Activated CD4-positive, alpha-beta T cell treated with anti-CD3 and anti-CD28 coated beads, Interleukin-2, amount 10 ng/mL, durations not matched to agents 7 days and 5 days (primary cell): ENCODE data around the gene TRH. TPM values are rescaled to one million over a fixed set of nuclear protein-coding genes. Genes with fewer than 3 reads are reported as not detected.
"Not testable (repeated sequence)": the region's sequence is repeated elsewhere in the genome, so short reads cannot be mapped to it uniquely, and the experiment has no call there.

Experiments used
- CTCF ChIA-PET: fragments of 350-600 bp; sonication (Branson Sonifier 250); formaldehyde crosslinking; loops from one replicate; lab custom pipeline; 2021; ENCODE audit warnings: antibody characterized with exemption; lab: Charles Lee
- POLR2A ChIA-PET: fragments of 350-600 bp; sonication (Branson Sonifier 250); formaldehyde crosslinking; loops from one replicate; lab custom pipeline; 2021; ENCODE audit warnings: antibody characterized with exemption; lab: Charles Lee
- DNase-seq: peaks from one replicate; pipeline ENCODE4 v3.0.0-alpha.2; 2020
- H3K27ac Mint-ChIP-seq: one replicate; pipeline ENCODE4 v1.8.0; 2021; ENCODE audit warnings: mild to moderate bottlenecking, moderate library complexity, mixed read lengths
- H3K27me3 Mint-ChIP-seq: one replicate; pipeline ENCODE4 v1.8.0; 2021; ENCODE audit warnings: mixed read lengths
- H3K36me3 Mint-ChIP-seq: one replicate; pipeline ENCODE4 v1.8.0; 2021; ENCODE audit warnings: low read depth, mixed read lengths
- H3K4me1 Mint-ChIP-seq: one replicate; pipeline ENCODE4 v1.8.0; 2021; ENCODE audit warnings: mixed read lengths
- H3K4me3 Mint-ChIP-seq: one replicate; pipeline ENCODE4 v1.8.0; 2021; ENCODE audit warnings: mild to moderate bottlenecking, moderate library complexity, mixed read lengths
- H3K9me3 Mint-ChIP-seq: one replicate; pipeline ENCODE4 v1.8.0; 2021; ENCODE audit warnings: mixed read lengths
- total RNA-seq, 2 experiments: library from RNA; stranded (reverse); gene quantifications; one replicate each; pipeline ENCODE4 v1.2.3, GENCODE V29; 2021

The TRH gene
- total RNA-seq, 2 experiments from 2014 or later, result not detected

GRCh38 chr3:129989414-129989813, 14.9 kb downstream of the TRH start:
- H3K4me1 Mint-ChIP-seq, result no peaks in the 10 kb centered on the region
- no peaks in the 10 kb centered on the region for H3K9me3 Mint-ChIP-seq
- ChIA-PET CTCF (interaction anchor here (0.6 kb wide), 1 partner anchor 148 kb away, joined by 3 read pairs; no protein-coding TSS in a partner anchor), POLR2A (no interaction called here)
- no peak overlapping the region for H3K4me3 Mint-ChIP-seq
- no peaks in the 10 kb centered on the region for H3K36me3 Mint-ChIP-seq
- peaks cover 2% of the 10 kb centered on the region for H3K27me3 Mint-ChIP-seq
- no peak overlapping the region for H3K27ac Mint-ChIP-seq
- no peak for DNase-seq

GRCh38 chr3:129992781-129993180, 18.3 kb downstream of the TRH start:
- CTCF ChIA-PET, result interaction anchor here (1.3 to 1.9 kb wide), 2 partner anchors 10 to 50 kb away, joined by 4 to 7 read pairs; no protein-coding TSS in a partner anchor
- H3K4me1 Mint-ChIP-seq, result no peaks in the 10 kb centered on the region

GRCh38 chr3:129994883-129995559, 20.5 kb downstream of the TRH start:
- H3K27me3 Mint-ChIP-seq, result peaks cover 14% of the 10 kb centered on the region
- no peak overlapping the region for H3K27ac Mint-ChIP-seq
- POLR2A ChIA-PET, result no interaction called here
- H3K36me3 Mint-ChIP-seq, result no peaks in the 10 kb centered on the region
- H3K4me1 Mint-ChIP-seq, result no peaks in the 10 kb centered on the region
- H3K4me3 Mint-ChIP-seq, result no peak overlapping the region
- CTCF ChIA-PET, result no interaction called here
- no peak for DNase-seq
- H3K9me3 Mint-ChIP-seq, result no peaks in the 10 kb centered on the region

More at GRCh38 chr3:129992781-129993180, 18.3 kb downstream of the TRH start:
- Mint-ChIP-seq H3K4me3 (no peak overlapping the region), H3K27me3 (peaks cover 13% of the 10 kb centered on the region), H3K9me3 (no peaks in the 10 kb centered on the region), H3K36me3 (no peaks in the 10 kb centered on the region), H3K27ac (no peak overlapping the region)
- POLR2A ChIA-PET, result no interaction called here
- DNase-seq, result no peak

- Mint-ChIP-seq H3K36me3 (no peaks in the 10 kb centered on the region), H3K4me3 (no peak overlapping the region), H3K27ac (no peak overlapping the region), H3K27me3 (peaks cover 22% of the 10 kb centered on the region), H3K4me1 (no peaks in the 10 kb centered on the region), H3K9me3 (no peaks in the 10 kb centered on the region)
- ChIA-PET POLR2A (no interaction called here), CTCF (interaction anchor here (1.1 kb wide), 1 partner anchor 41 kb away, joined by 3 read pairs; no protein-coding TSS in a partner anchor)
- no peak for DNase-seq
Observed at GRCh38 chr3:129996073-129996472, 21.6 kb downstream of the TRH start.

- H3K9me3 Mint-ChIP-seq, POLR2A ChIA-PET, DNase-seq, H3K4me1 Mint-ChIP-seq, H3K4me3 Mint-ChIP-seq, H3K36me3 Mint-ChIP-seq, CTCF ChIA-PET, H3K27ac Mint-ChIP-seq: not testable (repeated sequence)
- H3K27me3 Mint-ChIP-seq, result peaks cover 37% of the 10 kb centered on the region
Observed at GRCh38 chr3:129999176-129999575, 24.7 kb downstream of the TRH start.

DNA sequence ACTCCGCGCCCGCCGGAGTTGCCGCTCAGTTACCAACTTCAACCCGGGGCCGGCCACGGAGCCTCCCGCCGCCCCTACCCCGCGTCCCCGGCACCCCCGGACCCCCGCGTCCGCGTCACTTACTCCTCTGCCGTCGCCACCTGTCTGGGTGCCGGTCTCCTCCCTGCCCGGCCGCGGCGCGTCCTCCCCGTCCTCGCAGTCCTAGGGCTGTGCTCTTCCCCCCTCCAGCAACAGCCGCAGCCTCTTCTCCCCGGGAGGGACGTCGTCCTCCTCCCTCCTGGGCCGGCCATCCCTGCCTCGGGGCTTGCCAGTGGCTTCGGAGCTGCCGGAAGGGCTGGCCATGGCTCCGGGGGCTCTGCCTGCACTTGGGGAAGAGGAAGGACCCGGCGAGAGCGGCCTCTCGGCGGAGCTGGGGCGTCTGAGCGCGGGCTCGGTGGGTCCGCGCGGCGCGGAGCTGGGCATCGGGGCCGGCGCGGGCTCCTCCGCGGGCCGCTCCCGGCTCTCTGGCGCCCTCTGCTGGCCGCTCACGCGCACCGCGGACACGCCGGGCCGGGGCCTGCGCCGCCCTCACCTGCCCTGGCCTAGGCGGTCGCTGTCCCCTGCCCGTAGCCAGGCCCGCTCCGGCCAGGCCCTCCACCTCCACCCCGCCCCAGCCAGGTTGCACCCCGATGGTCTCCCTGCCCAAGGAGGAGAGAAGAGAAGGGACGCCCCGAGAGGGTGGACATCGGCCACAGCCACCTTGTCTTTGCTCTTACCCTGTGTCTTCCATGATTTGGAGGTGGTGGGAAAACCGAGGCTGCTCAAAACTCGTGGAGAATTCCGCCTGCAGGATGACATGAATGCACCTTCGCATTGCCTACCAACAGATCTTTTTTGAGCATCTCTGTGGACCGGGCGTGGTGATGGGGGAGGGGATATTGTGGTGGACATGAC, 28.4 kb downstream of the TRH start:
- DNase-seq, result peak; percentile 53
- POLR2A ChIA-PET, H3K4me1 Mint-ChIP-seq, H3K27ac Mint-ChIP-seq, H3K9me3 Mint-ChIP-seq, H3K36me3 Mint-ChIP-seq: not testable (repeated sequence)
- Mint-ChIP-seq H3K27me3 (peaks cover 38% of the 10 kb centered on the region), H3K4me3 (peak overlapping the region; percentile 34)
- CTCF ChIA-PET, result interaction anchor here (0.6 to 1.6 kb wide), 4 partner anchors 9 to 95 kb away, joined by 3 to 7 read pairs (median 4); no protein-coding TSS in a partner anchor

DNA sequence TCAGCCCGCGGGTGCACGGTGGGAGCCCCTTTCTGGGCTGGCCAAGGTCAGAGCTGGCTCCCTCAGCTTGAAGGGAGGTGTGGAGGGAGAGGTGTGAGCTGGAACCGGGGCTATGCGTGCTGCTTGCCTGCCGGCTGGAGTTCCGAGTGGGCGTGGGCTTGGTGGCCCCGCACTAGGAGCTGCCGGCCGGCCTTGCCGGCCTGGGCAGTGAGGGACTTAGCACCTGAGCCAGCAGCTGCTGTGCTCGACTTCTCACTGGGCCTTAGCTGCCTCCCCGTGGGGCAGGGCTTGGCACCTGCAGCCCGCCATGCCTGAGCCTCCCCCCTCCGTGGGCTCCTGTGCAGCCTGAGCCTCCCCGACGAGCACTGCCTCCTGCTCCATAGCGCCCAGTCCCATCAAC, 36.0 kb downstream of the TRH start:
- Mint-ChIP-seq H3K9me3 (no peaks in the 10 kb centered on the region), H3K27ac (no peak overlapping the region), H3K27me3 (peaks cover 9% of the 10 kb centered on the region), H3K36me3 (no peaks in the 10 kb centered on the region), H3K4me3 (no peak overlapping the region), H3K4me1 (no peaks in the 10 kb centered on the region)
- no peak for DNase-seq
- POLR2A ChIA-PET, result no interaction called here
- CTCF ChIA-PET, result no interaction called here

DNA sequence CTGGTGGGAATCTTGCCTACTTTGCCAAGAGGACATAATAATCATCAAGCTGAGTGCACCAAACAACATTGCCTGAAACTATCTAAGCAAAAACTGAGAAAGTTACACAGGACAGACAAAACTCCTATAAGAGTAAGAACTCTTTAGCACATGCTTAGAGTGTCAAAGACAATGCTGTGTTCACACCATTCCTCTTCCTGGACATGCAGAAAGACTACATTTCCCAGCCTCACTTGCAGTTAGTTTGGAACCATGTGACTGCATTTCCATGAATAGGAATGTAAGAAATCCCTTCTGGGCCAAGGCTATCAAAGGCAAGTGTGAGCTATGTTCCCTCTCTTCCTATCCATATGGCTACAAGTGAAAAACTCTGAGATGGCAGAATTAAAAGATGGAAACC, 37.6 kb downstream of the TRH start:
- CTCF ChIA-PET, H3K27me3 Mint-ChIP-seq, H3K27ac Mint-ChIP-seq, POLR2A ChIA-PET, H3K4me3 Mint-ChIP-seq, H3K36me3 Mint-ChIP-seq, H3K9me3 Mint-ChIP-seq, H3K4me1 Mint-ChIP-seq, DNase-seq: not testable (repeated sequence)

GRCh38 chr3:130013246-130013645, 38.7 kb downstream of the TRH start:
- DNase-seq, H3K36me3 Mint-ChIP-seq, POLR2A ChIA-PET, H3K4me1 Mint-ChIP-seq, CTCF ChIA-PET, H3K4me3 Mint-ChIP-seq, H3K27ac Mint-ChIP-seq, H3K27me3 Mint-ChIP-seq, H3K9me3 Mint-ChIP-seq: not testable (repeated sequence)

GRCh38 chr3:130014526-130014925, 40.0 kb downstream of the TRH start:
- Mint-ChIP-seq H3K4me3 (no peak overlapping the region), H3K4me1 (no peaks in the 10 kb centered on the region), H3K27me3 (no peaks in the 10 kb centered on the region), H3K9me3 (no peaks in the 10 kb centered on the region), H3K27ac (no peak overlapping the region), H3K36me3 (no peaks in the 10 kb centered on the region)
- ChIA-PET CTCF (no interaction called here), POLR2A (no interaction called here)
- DNase-seq, result no peak

DNA sequence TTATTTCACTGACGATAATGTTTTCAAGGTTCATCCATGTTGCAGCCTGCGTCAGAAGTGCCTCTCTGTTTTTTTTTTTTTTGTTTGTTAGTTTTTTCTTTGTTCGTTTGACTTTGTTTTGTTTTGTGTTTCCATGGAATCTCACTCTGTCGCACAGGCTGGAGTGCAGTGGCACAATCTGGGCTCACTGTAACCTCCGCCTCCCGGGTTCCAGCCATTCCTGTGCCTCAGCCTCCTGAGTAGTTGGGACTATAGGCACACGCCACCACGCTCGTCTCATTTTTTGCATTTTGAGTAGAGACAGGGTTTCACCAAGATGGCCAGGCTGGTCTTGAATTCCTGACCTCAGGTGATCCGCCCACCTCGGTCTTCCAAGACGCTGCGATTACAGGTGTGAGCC, 43.1 kb downstream of the TRH start:
- H3K9me3 Mint-ChIP-seq, DNase-seq, H3K4me1 Mint-ChIP-seq, H3K27me3 Mint-ChIP-seq, POLR2A ChIA-PET, H3K4me3 Mint-ChIP-seq, H3K36me3 Mint-ChIP-seq, H3K27ac Mint-ChIP-seq, CTCF ChIA-PET: not testable (repeated sequence)

GRCh38 chr3:130026146-130026829, 51.8 kb downstream of the TRH start:
- H3K27me3 Mint-ChIP-seq, H3K9me3 Mint-ChIP-seq, H3K4me3 Mint-ChIP-seq, CTCF ChIA-PET, H3K4me1 Mint-ChIP-seq, H3K27ac Mint-ChIP-seq, POLR2A ChIA-PET, H3K36me3 Mint-ChIP-seq: not testable (repeated sequence)
- peak; percentile 14 for DNase-seq

DNA sequence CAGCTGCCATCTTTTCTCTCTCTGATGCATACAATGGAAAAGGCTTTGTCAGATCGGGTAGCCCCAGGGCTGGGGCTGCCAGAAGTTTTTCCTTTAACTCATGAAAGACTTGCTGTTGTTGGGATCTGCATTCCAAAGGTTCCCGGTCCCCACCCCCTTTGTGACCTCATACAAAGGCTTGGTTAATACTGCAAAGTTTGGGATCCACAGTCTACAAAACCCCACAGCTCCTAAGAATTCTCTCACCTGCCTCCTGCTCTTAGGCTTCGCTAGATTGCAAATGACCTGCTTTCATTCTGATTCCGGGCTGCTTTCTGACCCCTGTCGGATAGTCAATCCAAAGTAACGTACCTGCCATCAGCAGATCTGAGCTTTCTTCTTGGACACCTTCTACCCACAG, 52.9 kb downstream of the TRH start:
- H3K4me1 Mint-ChIP-seq, CTCF ChIA-PET, H3K9me3 Mint-ChIP-seq, DNase-seq, POLR2A ChIA-PET, H3K36me3 Mint-ChIP-seq, H3K4me3 Mint-ChIP-seq, H3K27me3 Mint-ChIP-seq, H3K27ac Mint-ChIP-seq: not testable (repeated sequence)
